ENCODE data around the gene SPECC1L.

The SPECC1L gene

DNA sequence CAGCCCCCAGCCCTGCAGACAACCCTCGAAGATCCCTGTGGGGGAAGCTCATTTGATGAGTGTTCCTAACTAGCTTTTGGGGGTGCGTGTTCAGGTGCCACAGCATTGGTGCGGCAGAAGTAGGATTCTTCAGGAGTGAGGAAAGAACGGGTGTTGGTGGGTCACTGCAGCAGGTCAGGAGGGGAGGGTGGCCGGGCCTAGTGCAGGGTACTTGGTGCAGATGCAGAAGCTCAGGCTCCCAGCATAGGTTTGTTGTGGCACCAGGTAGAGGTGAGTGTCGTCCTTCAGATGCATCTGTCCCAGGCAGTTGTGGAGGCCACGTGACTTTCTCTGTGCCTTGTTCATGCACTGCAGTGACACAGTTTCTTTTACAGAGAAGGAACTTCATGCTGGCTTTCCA, 141.6 kb downstream of the SPECC1L start:
- DNase-seq (ENCODE audit: extremely low read depth in 1 of 2, low read depth in 1 of 2): no peak

DNA sequence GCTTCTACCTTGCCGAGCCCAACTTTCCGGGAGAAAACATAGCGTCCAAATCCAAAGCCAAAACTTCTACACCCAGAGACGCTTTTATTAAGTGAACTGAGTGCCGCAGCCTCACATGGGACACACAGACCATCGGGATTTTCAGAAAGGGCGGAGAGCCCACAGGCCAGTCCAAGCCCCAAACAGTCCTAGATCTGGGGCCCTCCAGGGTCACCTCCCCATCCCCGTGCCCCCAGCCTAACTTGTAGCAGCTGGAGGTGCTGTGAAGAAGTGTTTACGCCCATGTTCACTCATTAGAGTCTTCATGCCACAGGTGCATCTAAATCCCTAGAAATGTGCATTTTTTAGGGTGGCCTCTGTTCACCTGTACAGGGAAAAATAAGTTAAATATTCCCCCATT, 142.6 kb downstream of the SPECC1L start:
- no peak for DNase-seq (ENCODE audit: extremely low read depth in 1 of 2, low read depth in 1 of 2)

- no peak for DNase-seq (ENCODE audit: extremely low read depth in 1 of 2, low read depth in 1 of 2)
These were observed 143.2 kb downstream of the SPECC1L start for GRCh38 chr22:24413736-24414385.

DNA sequence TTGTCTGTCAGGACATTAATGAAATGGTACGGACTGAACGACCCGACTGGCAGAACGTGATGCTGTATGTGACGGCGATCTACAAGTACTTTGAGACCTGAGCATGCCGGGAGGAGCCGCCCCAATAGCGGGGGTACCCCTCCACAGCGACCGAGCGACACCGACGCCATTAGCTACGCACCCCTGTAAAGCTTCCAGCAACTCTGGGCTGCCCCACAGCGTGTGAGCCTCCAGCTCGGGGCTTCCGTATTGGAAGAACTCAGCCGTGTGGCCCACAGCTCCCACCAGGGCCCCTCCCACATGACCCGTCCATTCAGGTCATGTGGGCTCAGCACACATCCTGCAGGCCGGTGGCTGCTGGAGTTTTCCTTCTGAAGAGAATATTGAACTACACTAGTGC, 143.9 kb downstream of the SPECC1L start:
- no peak for DNase-seq (ENCODE audit: extremely low read depth in 1 of 2, low read depth in 1 of 2)

DNA sequence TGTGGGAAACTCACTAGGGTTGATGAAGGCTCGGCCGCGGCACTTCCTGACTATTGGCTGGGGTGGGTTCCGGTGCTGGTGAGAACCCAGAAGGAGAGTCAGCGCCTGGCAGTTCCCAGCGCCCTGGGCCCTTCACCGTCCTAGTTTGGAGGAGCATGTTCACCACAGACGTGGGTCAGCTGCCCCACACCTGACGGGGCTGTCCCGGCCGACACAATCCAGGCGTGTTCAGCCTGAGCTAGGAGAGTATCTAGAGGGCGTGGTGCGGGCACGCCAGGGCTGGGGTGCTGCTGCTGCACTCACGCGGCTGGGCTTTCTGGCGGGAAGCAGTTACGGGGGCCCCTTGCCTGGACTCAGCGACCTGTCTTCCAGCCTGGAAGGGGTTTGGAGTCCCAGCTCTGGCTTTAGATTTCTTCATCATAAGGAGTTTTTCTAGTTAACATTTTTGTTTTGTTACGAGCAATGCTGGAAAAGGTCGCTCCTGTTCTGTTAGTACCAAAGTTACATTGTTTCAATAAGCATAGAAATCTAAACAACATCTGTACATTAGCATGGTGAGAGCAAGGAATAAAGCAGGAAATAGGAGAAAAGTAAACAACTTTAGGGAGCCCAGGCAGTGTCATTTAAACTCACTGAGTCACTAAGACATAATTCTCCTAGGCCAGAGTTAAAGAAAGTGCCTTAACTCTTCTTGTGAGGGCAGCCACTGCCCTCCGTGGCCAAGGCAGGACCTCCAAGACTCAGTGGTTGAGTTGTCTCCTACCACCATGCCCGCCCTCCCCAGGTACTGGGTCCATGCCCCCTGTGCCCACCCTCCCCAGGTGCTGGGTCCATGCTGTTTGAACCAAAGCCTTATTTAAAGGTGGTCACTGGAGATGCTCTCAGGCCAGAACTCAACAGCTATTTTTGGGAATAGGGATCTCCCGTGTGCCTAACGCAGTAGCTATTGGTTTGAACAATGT, 144.6 kb downstream of the SPECC1L start:
- no peak for DNase-seq (ENCODE audit: extremely low read depth in 1 of 2, low read depth in 1 of 2)

DNA sequence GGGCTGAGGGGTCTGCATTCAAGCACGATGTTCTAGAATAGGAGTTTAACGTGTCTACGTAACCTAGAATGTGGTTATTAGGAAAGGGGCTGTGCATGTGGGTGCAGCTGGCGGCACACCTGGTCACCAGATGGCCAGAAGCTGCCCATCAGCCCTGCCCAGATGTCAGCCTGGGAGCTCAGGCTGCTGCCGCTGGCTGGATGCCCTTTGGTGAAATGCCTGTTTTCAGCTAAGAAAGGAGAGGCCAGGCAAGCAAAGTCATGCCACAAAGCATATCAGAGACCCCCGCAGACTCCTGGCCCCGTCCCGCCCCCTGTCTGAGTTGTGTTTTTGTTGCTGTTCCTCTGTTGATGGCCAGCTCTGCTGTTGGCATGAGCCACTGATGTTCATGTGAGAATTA, 145.5 kb downstream of the SPECC1L start:
- DNase-seq (ENCODE audit: extremely low read depth in 1 of 2, low read depth in 1 of 2): no peak

DNA sequence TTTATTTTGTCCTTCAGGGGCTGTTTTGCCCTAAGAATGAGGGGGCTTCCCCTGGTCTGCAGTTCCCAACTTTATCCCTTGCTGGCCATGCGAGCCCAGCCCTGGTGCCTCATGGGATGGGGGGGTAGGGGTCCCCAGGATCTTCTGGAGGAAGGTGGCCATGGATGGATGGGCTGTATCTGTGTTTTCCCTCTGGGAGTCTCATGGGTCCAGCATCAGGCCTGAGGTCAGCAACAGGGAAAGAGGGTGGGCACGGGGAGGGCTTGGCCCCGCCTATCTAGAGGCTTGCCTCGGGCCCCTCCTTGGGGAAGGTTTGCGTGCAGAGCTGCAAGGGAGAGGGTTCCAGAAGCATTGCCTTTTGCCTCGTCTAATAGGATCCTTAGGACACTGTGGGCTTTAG, 146.0 kb downstream of the SPECC1L start:
- no peak for DNase-seq (ENCODE audit: extremely low read depth in 1 of 2, low read depth in 1 of 2)

DNA sequence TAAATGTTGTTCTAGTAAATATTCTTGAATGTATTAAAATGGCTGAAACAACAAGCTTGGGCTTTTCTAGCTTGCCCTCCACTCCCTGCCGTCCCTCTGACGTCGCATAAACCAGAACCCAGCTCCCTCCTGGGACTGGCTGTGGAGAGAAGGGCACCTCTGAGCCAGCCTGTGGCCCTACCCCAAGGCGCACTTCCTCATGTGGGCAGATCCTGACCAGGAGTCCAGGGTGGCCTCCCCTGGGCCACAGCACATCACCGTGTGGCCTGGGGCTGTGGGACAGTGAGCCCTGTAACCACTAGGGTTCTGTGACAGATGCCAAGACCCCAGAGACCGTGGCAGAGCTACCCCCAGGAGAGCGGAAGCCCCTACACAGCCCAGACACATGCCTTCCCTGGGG, 146.6 kb downstream of the SPECC1L start:
- DNase-seq (ENCODE audit: extremely low read depth in 1 of 2, low read depth in 1 of 2): no peak

DNA sequence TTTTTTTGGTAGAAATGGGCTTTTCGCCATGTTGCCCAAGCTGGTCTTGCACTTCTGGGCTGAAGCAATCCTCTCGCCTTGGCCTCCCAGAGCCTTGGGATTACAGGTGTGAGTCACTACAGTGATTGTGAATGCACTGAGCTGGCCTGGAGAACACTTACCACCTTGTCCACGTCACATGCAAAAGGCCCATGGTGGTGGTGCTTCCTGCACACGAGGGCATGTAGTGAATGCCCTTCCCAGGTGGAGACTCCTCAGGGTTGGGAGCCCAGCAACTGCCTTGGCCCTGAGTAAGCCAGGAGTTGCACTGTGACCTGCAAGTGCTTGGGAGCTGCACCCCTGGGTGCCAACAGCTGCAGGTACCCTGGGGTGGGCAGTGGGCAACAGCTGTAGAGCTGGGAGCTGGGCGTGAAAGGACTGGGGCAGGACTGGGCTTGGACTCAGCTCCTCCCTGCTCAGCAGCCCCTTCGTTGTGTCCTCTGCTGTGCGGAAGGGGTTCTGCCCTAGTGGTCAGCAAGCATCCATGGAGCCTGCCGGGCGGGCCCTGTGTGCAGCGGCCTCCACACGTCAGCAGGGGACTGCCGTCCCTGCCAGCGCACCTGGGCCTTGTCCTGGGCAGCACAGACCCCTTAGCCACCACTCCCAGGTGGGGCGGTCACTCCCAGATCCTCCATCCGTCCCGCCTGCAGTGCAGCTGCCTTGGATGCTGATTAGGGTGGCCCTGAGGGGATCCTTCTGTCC, 147.4 kb downstream of the SPECC1L start:
- no peak for DNase-seq (ENCODE audit: extremely low read depth in 1 of 2, low read depth in 1 of 2)

GRCh38 chr22:24418786-24419474, 148.3 kb downstream of the SPECC1L start:
- no peak for DNase-seq (ENCODE audit: extremely low read depth in 1 of 2, low read depth in 1 of 2)

DNA sequence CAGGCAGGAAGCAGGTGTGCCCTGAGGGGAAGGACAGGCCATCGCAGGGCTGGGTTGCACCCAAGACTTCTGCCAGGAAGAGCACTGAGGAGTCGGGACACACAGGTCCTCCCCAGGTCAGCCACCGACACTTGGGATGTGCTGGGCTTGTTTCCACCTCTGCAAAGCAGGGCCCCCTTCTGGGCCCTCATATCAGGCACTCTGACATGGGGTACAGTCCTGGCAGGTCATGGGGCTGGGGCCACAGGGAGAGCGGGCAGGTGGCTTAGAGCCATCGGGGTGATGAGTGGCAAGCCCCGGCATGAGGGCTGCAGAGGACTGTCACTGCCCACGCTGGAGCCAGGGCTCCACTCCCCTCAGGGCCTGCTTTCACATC, 148.8 kb downstream of the SPECC1L start:
- no peak for DNase-seq (ENCODE audit: extremely low read depth in 1 of 2, low read depth in 1 of 2)

DNA sequence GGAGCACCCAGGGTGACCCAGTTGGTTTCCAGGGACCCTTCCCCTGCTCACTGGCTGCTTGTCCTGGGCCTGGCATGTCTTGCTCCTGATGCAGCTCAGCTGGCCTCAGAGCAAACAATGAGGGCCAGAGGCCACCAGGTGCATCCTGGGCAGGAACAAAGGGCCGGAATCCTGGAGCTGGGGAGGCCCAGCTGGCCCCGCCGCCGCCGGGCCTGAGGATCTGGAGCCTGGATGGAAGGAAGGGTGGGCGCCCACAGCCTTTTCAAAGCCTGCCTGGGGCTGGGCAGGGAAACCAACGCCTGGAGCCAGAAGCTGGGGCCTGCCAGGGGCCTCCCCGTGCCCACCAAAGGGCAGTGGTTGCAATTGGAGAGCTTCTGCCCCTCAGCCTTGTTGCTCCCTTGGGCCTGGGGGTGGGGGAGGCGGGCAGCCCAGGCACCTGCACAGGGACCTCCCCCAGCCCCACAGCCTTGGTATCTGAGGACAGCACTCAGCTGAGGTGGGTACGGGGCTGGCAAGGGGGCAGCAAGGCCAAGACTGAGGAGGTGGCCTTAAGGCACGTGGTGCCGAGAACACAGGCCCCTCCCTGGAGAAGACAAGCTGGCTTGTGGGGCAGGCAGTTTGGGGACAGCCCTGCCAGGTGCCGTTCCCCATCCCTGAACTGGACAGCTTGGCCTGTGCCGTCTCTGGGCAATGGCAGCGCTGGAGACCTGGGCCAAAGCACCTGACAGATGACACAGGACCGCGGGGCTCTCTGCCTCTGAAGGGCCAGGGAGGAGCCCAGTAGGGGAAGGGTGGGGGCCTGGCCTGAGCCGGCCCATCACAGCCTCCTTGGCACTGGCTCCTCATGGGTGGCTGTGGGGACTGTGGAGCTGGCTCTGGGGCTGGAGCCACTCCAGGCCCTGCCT, 149.7 kb downstream of the SPECC1L start:
- no peak for DNase-seq (ENCODE audit: extremely low read depth in 1 of 2, low read depth in 1 of 2)

GRCh38 chr22:24420977-24421343, 150.3 kb downstream of the SPECC1L start:
- no peak for DNase-seq (ENCODE audit: extremely low read depth in 1 of 2, low read depth in 1 of 2)

- no peak for DNase-seq (ENCODE audit: extremely low read depth in 1 of 2, low read depth in 1 of 2)
These were observed 150.8 kb downstream of the SPECC1L start for GRCh38 chr22:24421428-24421931.

DNA sequence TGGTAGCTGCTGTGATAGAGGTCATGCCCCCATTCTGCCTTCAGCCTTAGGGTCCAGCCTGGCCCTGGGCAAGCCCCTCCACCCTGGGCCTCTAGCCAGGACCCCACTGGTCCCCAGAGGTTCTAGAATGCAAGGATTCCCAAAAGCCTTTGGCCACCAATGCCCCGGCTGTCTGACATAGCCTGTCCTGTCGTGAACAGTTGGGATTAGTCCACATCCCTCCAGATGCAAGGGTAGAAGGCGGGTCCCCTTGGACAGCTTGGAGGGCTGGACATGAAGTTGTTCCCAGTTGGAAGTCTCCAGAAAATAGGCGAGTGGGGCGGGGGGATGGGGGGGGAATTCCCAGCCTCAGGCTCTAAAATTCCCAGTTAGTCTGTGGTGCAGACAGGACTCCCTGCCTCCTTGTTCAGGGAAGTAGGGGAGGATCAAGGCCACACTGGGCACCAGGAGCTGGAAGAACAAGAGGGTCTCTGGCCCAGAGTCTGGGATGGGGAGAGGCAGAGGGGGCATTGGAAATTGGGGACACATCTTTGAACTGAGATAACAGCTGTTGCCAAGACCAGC, 151.6 kb downstream of the SPECC1L start:
- DNase-seq (ENCODE audit: extremely low read depth in 1 of 2, low read depth in 1 of 2): no peak

DNA sequence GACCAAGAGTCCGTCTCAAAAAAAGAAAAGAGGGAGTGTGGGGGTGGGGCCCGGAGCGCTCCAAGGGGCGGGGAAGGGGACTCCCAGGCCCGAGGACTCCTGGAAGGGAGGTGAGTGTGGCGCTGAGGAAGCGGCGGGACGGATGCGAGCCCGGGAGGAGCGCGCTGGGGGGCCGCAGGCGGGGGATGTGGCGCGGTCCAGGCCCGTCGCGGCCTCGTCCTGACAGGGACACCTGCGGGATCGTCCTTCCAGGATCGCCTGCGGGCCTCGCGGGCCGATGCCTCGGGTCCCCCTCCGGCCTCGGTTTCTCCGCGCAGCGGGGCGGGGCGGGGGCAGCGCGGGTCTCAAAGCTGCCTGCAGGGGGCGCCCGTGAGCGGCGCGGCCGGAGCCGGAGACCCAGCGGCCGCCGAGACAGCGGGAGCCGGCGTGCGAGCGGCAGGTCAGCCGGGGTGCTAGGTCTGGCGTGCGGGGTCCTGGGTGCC, 152.9 kb downstream of the SPECC1L start:
- no peak for DNase-seq (ENCODE audit: extremely low read depth in 1 of 2, low read depth in 1 of 2)

GRCh38 chr22:24424001-24424900, 153.6 kb downstream of the SPECC1L start:
- DNase-seq (ENCODE audit: extremely low read depth in 1 of 2, low read depth in 1 of 2): no peak
